ENCODE data around the gene SLC22A23. TPM values are rescaled to one million over a fixed set of nuclear protein-coding genes. Genes with fewer than 3 reads are reported as not detected.

The SLC22A23 gene
- total and polyA plus RNA-seq, 2 of the 4 experiments (the other 2 are of a cell fraction), result 0.72 to 1.6 TPM

- no peak for TF ChIP-seq MAFK (IDR thresholded peaks at IDR 0.05; ENCODE audit: low read depth, low read length)
- TF ChIP-seq RCOR1 (IDR thresholded peaks at IDR 0.05; ENCODE audit: insufficient replicate concordance, low read length), result no peak
- no peak for TF ChIP-seq USF2 (IDR thresholded peaks at IDR 0.05; ENCODE audit: low read depth, low read length)
- dilution Hi-C loops (cut with HindIII; ENCODE audit: low sequenced_read_pairs, unreplicated experiment) (no loop called here), in situ Hi-C loops (cut with MboI; ENCODE audit: low sequenced_read_pairs) (no loop called here), intact Hi-C loops (cut with micrococcal nuclease) (no loop called here)
- no peaks in the 10 kb centered on the region for H4K20me1 ChIP-seq (ENCODE audit: insufficient read depth, low read length)
- DNase-seq (no peak), ATAC-seq (ENCODE audit: low read depth) (no peak)
- no peak overlapping the region for H3K9ac ChIP-seq (ENCODE audit: low read depth, low read length)
- no peak overlapping the region for H3K56ac ChIP-seq (ENCODE audit: extremely low read depth, insufficient read depth, low read length)
- no peaks in the 10 kb centered on the region for H3K9me1 ChIP-seq (ENCODE audit: insufficient read depth, low read length)
- H3K4me1 ChIP-seq (ENCODE audit: control insufficient read depth, insufficient read depth, low read length), result no peaks in the 10 kb centered on the region
- H4K91ac ChIP-seq (ENCODE audit: insufficient read depth, low read depth, low read length), result no peak overlapping the region
- ChIA-PET CTCF (no interaction called here), POLR2A (ENCODE audit: unreplicated experiment) (no interaction called here)
- no peaks in the 10 kb centered on the region for H3K79me1 ChIP-seq (ENCODE audit: low read depth in 1 of 2, low read length in 2 of 2)
- no peak overlapping the region for H2BK120ac ChIP-seq (ENCODE audit: low read depth, low read length)
- H3K27me3 ChIP-seq (ENCODE audit: control insufficient read depth, insufficient read depth, low read length), result peaks cover 23% of the 10 kb centered on the region
- no peaks in the 10 kb centered on the region for H3K36me3 ChIP-seq (ENCODE audit: control insufficient read depth, insufficient read depth, low read length)
- peaks cover 3% of the 10 kb centered on the region for H3K9me3 ChIP-seq (ENCODE audit: control insufficient read depth, insufficient read depth, low read length)
- H2AK5ac ChIP-seq (ENCODE audit: low read depth, low read length), result no peak overlapping the region
- no peak overlapping the region for H3K4me2 ChIP-seq (ENCODE audit: low read depth, low read length)
- H3K4ac ChIP-seq (ENCODE audit: low read depth, low read length), result no peak overlapping the region
- H3K14ac ChIP-seq (replicated peaks; ENCODE audit: low read depth, low read length), result no peak overlapping the region
- H3K27ac ChIP-seq (ENCODE audit: insufficient read depth, low read length), result no peak overlapping the region
- no peak overlapping the region for H4K8ac ChIP-seq (ENCODE audit: low read depth in 2 of 2, low read length in 2 of 2)
- no peak overlapping the region for H3K4me3 ChIP-seq (ENCODE audit: insufficient read depth, low read depth, low read length)
- WGBS, 2 experiments (ENCODE audit: extremely low coverage in 2 of 2, insufficient read length in 1 of 2), result no CpG with 5 or more reads among the region's 10 CpGs
- no TSS peak for BruUV-seq (replicated peaks)
- H2BK15ac ChIP-seq (ENCODE audit: low read depth, low read length), result no peak overlapping the region
- H3K23ac ChIP-seq (ENCODE audit: low read depth, low read length), result no peak overlapping the region
- H2BK20ac ChIP-seq (ENCODE audit: low read depth, low read length), result no peak overlapping the region
- H4K5ac ChIP-seq (ENCODE audit: low read depth, low read length), result no peak overlapping the region
- H3K18ac ChIP-seq (ENCODE audit: low read depth, low read length), result no peak overlapping the region
- no peak overlapping the region for H2AK9ac ChIP-seq (replicated peaks; ENCODE audit: low read depth, low read length, poor library complexity)
- H2BK5ac ChIP-seq (ENCODE audit: low read depth, low read length, poor library complexity, severe bottlenecking), result no peak overlapping the region
- H2AFZ ChIP-seq (replicated peaks; ENCODE audit: low read length, poor library complexity), result no peak overlapping the region
Observed at GRCh38 chr6:3299221-3299620, 157.6 kb downstream of the SLC22A23 start.
